OCI-LY3 (cell line): ENCODE data around the gene ALG1.

ENCODE experiments used
- EZH2phosphoT487 ChIP-seq: fragments of 200-600 bp; shearing (Covaris generic); IDR thresholded peaks from 2 replicates; pipeline ENCODE4 v1.6.1; 2018; ENCODE audit warnings: antibody characterized with exemption, mixed run types, low read depth
- TF ChIP-seq, protein P1 (sequence below): fragments of 200-600, 300-600 bp; sonication (generic); IDR thresholded peaks from 2 replicates; pipeline ENCODE4 v1.5.1; 2014; ENCODE audit warnings: antibody characterized with exemption, low read length, low read depth

- TF ChIP-seq, protein P1, sequence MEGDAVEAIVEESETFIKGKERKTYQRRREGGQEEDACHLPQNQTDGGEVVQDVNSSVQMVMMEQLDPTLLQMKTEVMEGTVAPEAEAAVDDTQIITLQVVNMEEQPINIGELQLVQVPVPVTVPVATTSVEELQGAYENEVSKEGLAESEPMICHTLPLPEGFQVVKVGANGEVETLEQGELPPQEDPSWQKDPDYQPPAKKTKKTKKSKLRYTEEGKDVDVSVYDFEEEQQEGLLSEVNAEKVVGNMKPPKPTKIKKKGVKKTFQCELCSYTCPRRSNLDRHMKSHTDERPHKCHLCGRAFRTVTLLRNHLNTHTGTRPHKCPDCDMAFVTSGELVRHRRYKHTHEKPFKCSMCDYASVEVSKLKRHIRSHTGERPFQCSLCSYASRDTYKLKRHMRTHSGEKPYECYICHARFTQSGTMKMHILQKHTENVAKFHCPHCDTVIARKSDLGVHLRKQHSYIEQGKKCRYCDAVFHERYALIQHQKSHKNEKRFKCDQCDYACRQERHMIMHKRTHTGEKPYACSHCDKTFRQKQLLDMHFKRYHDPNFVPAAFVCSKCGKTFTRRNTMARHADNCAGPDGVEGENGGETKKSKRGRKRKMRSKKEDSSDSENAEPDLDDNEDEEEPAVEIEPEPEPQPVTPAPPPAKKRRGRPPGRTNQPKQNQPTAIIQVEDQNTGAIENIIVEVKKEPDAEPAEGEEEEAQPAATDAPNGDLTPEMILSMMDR = no peak
- TF ChIP-seq EZH2phosphoT487 = no peak
Observed at GRCh38 chr16:5060073-5060641, 11.5 kb upstream of the ALG1 start.
